Kidney (tissue), 14 donors: Measurements from ENCODE around the gene HIP1R. TPM values are rescaled to one million over a fixed set of nuclear protein-coding genes. Genes with fewer than 3 reads are reported as not detected.
A peak's percentile ranks its signal among the peaks of the same experiment; 100 is the strongest.

Source experiments
- DNase-seq, 5 donors: peaks; one replicate each; pipeline ENCODE4 v3.0.0-alpha.2; 2013 to 2020
- FAIRE-seq: peaks from 2 replicates; lab custom pipeline; 2012; peaks lifted over from hg19 to GRCh38; lab: Jason Lieb, UNC
- H3K27ac ChIP-seq, 2 donors: one replicate each; pipeline ENCODE4 v1.7.0; 2013; ENCODE audit warnings: low read depth in 2 of 2, low read length in 2 of 2, inconsistent platforms in 1 of 2
- H3K27me3 ChIP-seq: one replicate; pipeline ENCODE4 v1.7.1; 2013; ENCODE audit warnings: low read length, inconsistent platforms; ENCODE audit not compliant: control insufficient read depth, insufficient read depth
- H3K36me3 ChIP-seq, 3 donors: one replicate each; pipeline versions ENCODE4 v1.7.0 to v1.7.1; 2013; ENCODE audit warnings: low read length in 3 of 3, control low read depth in 1 of 3, inconsistent platforms in 1 of 3; ENCODE audit not compliant: insufficient read depth in 3 of 3, control insufficient read depth in 2 of 3
- H3K4me1 ChIP-seq, 3 donors: one replicate each; pipeline versions ENCODE4 v1.7.0 to v1.7.1; 2013; ENCODE audit warnings: low read length in 3 of 3, inconsistent platforms in 1 of 3, low read depth in 1 of 3; ENCODE audit not compliant: control insufficient read depth in 2 of 3, insufficient read depth in 2 of 3
- H3K4me3 ChIP-seq, 3 donors: one replicate each; pipeline versions ENCODE4 v1.7.0 to v1.8.1; 2013; ENCODE audit warnings: low read length in 3 of 3, control low read depth in 1 of 3, inconsistent platforms in 1 of 3
- H3K9ac ChIP-seq, 3 donors: one replicate each; pipeline versions ENCODE4 v1.7.0 to v1.7.1; 2013; ENCODE audit warnings: low read length in 3 of 3, control low read depth in 1 of 3, inconsistent platforms in 1 of 3
- H3K9me3 ChIP-seq, 3 donors: one replicate each; pipeline versions ENCODE4 v1.7.0 to v1.7.1; 2013; ENCODE audit warnings: low read length in 3 of 3, control low read depth in 1 of 3, inconsistent platforms in 1 of 3; ENCODE audit not compliant: control insufficient read depth in 2 of 3, insufficient read depth in 1 of 3
- intact Hi-C: fragments of 100-400 bp; cut with DNase I; formaldehyde crosslinking; loops from one replicate; pipeline ENCODE4 v1.11.1; 2022
- polyA plus RNA-seq: library from polyadenylated mRNA; stranded (reverse); fragments of 350-450 nt; fragmentation: Illumina TruSeq; extraction: RNeasy Lipid Tissue Mini Kit (QIAGEN cat#74804); gene quantifications from one replicate; pipeline ENCODE4 v1.2.3, GENCODE V29; 2014; ENCODE audit warnings: low read depth, low replicate concordance; ENCODE audit not compliant: insufficient read depth
- total RNA-seq: library from RNA; stranded (reverse); fragmentation: NEBNext Ultra II Directional; extraction: Animal tissue kit (Norgen Biotek cat#: 25700); gene quantifications from one replicate; pipeline ENCODE4 v1.2.1, GENCODE V29; 2021
- TF ChIP-seq, protein P1 (sequence below): IDR thresholded peaks from 3 replicates; pipeline ENCODE4 v1.5.1; 2012; ENCODE audit warnings: mild to moderate bottlenecking, moderate library complexity, borderline replicate concordance; ENCODE audit not compliant: insufficient read depth; ENCODE audit errors: extremely low read depth
- donor health status: control.
- donor health status: control.
- donor health status: control.
- donor health status: control.
- donor health status: control.
- donor health status: DM: yes; HTN: yes; CAD: no.
- donor health status: Normal renal cell carcinoma (clear cell type).

HIP1R gene
- total and polyA plus RNA-seq, 2 donors from 2014 or later, result 39.4 to 87.8 TPM

- H3K36me3 ChIP-seq, result no peaks in the 10 kb centered on the region
- H3K27ac ChIP-seq, result no peak overlapping the region
- FAIRE-seq (no peak), DNase-seq (peak in 2 of 5 donors; percentile 55 to 68)
- H3K9ac ChIP-seq, result no peak overlapping the region
- H3K9me3 ChIP-seq, result no peaks in the 10 kb centered on the region
- H3K4me1 ChIP-seq, result peaks cover 0 to 4% (median 0%) of the 10 kb centered on the region in 3 donors
- peak overlapping the region in 1 of 3 donors; percentile 23 for H3K4me3 ChIP-seq
- TF ChIP-seq, protein P1, sequence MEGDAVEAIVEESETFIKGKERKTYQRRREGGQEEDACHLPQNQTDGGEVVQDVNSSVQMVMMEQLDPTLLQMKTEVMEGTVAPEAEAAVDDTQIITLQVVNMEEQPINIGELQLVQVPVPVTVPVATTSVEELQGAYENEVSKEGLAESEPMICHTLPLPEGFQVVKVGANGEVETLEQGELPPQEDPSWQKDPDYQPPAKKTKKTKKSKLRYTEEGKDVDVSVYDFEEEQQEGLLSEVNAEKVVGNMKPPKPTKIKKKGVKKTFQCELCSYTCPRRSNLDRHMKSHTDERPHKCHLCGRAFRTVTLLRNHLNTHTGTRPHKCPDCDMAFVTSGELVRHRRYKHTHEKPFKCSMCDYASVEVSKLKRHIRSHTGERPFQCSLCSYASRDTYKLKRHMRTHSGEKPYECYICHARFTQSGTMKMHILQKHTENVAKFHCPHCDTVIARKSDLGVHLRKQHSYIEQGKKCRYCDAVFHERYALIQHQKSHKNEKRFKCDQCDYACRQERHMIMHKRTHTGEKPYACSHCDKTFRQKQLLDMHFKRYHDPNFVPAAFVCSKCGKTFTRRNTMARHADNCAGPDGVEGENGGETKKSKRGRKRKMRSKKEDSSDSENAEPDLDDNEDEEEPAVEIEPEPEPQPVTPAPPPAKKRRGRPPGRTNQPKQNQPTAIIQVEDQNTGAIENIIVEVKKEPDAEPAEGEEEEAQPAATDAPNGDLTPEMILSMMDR, result peak; percentile 65
- intact Hi-C loops, result loop anchor here (10.0 kb wide), 1 partner anchor 161 kb away; no protein-coding TSS in a partner anchor
- H3K27me3 ChIP-seq, result no peaks in the 10 kb centered on the region
Observed at GRCh38 chr12:122793685-122794106, 41.6 kb upstream of the HIP1R start.

DNA sequence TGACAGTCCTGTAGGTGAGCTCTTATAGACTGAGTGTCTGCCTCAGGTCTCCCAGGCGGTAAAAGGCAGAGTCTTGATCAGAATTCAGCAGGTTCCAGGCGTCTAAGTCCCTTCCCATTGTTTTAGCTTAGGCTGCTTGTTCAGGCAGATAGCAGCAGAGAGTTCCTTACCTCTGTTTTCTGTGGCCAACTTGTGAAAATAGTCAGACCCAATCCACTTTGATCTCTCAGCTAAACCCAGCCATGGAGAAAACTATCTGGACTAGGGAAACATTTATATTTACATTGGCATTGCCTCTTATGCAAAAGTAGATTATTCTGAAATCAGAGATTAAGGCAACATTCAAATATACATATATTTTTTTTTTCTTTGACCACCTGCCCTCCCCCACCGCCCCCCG, 39.5 kb upstream of the HIP1R start:
- Histone ChIP-seq H3K4me1 (peaks cover 0 to 4% (median 0%) of the 10 kb centered on the region in 3 donors), H3K27me3 (no peaks in the 10 kb centered on the region), H3K4me3 (no peak overlapping the region), H3K9ac (no peak overlapping the region), H3K36me3 (no peaks in the 10 kb centered on the region), H3K9me3 (no peaks in the 10 kb centered on the region), H3K27ac (no peak overlapping the region)
- FAIRE-seq (no peak), DNase-seq (peak in 2 of 5 donors; percentile 16 to 18)
- intact Hi-C loops, result loop anchor here (10.0 kb wide), 1 partner anchor 159 kb away; no protein-coding TSS in a partner anchor
- TF ChIP-seq, protein P1, result no peak

DNA sequence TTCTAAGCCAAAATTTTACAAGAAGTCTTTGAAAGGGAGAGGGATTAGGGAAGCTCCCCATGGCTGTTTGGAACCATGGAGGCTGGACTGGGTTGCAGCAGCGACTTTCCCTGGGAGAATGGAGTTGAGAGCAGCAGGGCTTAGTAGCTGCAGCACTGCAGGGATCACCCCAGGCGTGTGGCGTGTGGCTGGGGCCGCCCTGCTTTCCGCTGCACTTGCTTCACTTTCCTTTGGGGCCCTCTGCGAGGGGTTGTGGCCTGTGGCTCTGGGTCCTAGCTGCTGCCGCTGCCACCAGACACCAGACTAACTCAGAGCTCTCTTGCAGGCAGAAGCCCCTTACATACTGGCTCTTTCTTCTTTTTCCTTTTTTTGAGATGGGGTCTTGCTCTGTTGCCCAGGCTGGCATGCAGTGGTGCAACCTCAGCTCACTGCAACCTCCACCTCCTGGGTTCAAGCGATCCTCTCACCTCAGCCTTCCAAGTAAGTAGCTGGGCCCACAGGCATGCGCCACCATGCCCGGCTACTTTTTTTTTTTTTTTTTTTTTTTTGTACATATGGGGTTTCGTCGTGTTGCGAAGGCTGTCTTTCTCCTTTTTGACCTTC, 35.5 kb upstream of the HIP1R start:
- FAIRE-seq, result no peak
- H3K9me3 ChIP-seq, result no peaks in the 10 kb centered on the region
- TF ChIP-seq, protein P1, result no peak
- DNase-seq, result peak in 1 of 5 donors; percentile 14
- no peak overlapping the region for H3K27ac ChIP-seq
- H3K4me3 ChIP-seq, result no peak overlapping the region
- H3K27me3 ChIP-seq, result no peaks in the 10 kb centered on the region
- intact Hi-C loops, result loop anchor here (10.0 kb wide), 1 partner anchor 155 kb away; no protein-coding TSS in a partner anchor
- H3K36me3 ChIP-seq, result no peaks in the 10 kb centered on the region
- no peak overlapping the region for H3K9ac ChIP-seq
- no peaks in the 10 kb centered on the region for H3K4me1 ChIP-seq
